Testis (tissue), 3 donors: ENCODE data around the gene RAPGEF4. TPM values are rescaled to one million over a fixed set of nuclear protein-coding genes. Genes with fewer than 3 reads are reported as not detected.

Experiments
- DNase-seq: peaks from one replicate; pipeline ENCODE4 v3.0.0-alpha.2; 2019
- H3K27ac ChIP-seq, 2 donors: fragments of 200-600 bp; sonication (generic); one replicate each; pipeline ENCODE4 v1.5.1; 2019
- H3K27me3 ChIP-seq: fragments of 200-600 bp; sonication (generic); one replicate; pipeline ENCODE4 v1.5.1; 2019
- H3K36me3 ChIP-seq: fragments of 200-600 bp; sonication (generic); one replicate; pipeline ENCODE4 v1.5.1; 2017; ENCODE audit warnings: low read depth; ENCODE audit errors: missing control alignments
- H3K4me1 ChIP-seq: fragments of 200-600 bp; sonication (generic); one replicate; pipeline ENCODE4 v1.5.1; 2019
- H3K4me3 ChIP-seq, 2 donors: fragments of 200-600 bp; sonication (generic); one replicate each; pipeline ENCODE4 v1.5.1; 2017 to 2019
- H3K9me3 ChIP-seq: fragments of 200-600 bp; sonication (generic); one replicate; pipeline ENCODE4 v1.5.1; 2017
- POLR2A ChIP-seq: fragments of 450-650 bp; IDR thresholded peaks from one replicate; pipeline ENCODE4 v1.6.1; 2017; ENCODE audit warnings: antibody characterized with exemption, mild to moderate bottlenecking, moderate library complexity
- WGBS, 2 donors: methylation state at CpG; one replicate each; pipeline ENCODE4 v1.1.5; 2018; 5-methylcytosine and 5-hydroxymethylcytosine counted together
- intact Hi-C: fragments of 100-400 bp; cut with DNase I; formaldehyde crosslinking; loops from one replicate; pipeline ENCODE4 v1.15.1; 2023; ENCODE audit warnings: low total_unique reads
- polyA plus RNA-seq: library from polyadenylated mRNA; stranded (reverse); fragments of 350-450 nt; fragmentation: Illumina TruSeq; extraction: RNeasy Lipid Tissue Mini Kit (QIAGEN cat#74804); gene quantifications from one replicate; pipeline ENCODE4 v1.2.3, GENCODE V29; 2014; ENCODE audit warnings: low read depth, low replicate concordance; ENCODE audit not compliant: insufficient read depth
- total RNA-seq, 2 donors: library from RNA; depleted of rRNA; stranded (reverse); fragments of >200 nt; gene quantifications; one replicate each; pipeline ENCODE4 v1.2.3, GENCODE V29; 2016
- TF ChIP-seq, protein P1 (sequence below), 3 experiments: fragments of 450-650 bp in 2 of 3; fragments of 200-600 bp in 1 of 3; sonication (generic) in 1 of 3; IDR thresholded peaks; one replicate each; pipeline ENCODE4 v1.5.1; 2016 to 2019; ENCODE audit warnings: antibody characterized with exemption in 3 of 3, mild to moderate bottlenecking in 2 of 3, moderate library complexity in 1 of 3

The RAPGEF4 gene
- total and polyA plus RNA-seq, 3 donors from 2014 or later, result 14.3 to 42.6 (median 22.5) TPM

DNA sequence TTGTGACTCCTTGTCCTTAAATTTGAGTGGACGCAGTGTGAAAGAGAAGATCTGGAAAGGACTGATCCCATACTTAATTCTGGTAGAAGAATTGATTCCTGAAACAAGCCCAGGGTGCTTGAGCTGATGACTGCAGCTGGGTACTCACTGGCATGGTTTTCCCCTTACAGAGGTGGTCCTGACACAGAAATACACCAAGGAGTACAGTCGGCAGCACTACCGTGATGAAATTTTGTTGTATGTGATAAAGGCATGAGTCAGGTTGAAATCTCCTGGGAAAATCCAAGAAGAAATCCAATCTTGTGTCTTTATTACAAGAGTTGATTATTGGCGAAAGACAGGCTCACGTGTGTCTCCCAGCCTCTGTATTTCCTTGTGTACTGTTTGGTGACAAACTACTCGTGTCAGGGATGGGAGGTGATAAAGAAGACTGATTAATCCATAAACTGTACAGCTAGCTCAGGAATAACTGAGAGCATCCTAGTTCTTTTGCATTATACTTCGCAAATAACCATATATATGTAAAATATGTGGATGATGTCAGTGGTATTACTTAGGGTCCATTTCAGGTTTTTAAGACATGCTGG, 76.6 kb downstream of the RAPGEF4 start:
- Histone ChIP-seq H3K4me1 (no peaks in the 10 kb centered on the region), H3K27me3 (no peaks in the 10 kb centered on the region), H3K36me3 (no peaks in the 10 kb centered on the region), H3K9me3 (no peaks in the 10 kb centered on the region), H3K4me3 (no peak overlapping the region), H3K27ac (no peak overlapping the region)
- DNase-seq, result no peak
- 85 to 86% methylated on average over 7 of the region's 7 CpGs for WGBS, 2 donors
- TF ChIP-seq, protein P1, sequence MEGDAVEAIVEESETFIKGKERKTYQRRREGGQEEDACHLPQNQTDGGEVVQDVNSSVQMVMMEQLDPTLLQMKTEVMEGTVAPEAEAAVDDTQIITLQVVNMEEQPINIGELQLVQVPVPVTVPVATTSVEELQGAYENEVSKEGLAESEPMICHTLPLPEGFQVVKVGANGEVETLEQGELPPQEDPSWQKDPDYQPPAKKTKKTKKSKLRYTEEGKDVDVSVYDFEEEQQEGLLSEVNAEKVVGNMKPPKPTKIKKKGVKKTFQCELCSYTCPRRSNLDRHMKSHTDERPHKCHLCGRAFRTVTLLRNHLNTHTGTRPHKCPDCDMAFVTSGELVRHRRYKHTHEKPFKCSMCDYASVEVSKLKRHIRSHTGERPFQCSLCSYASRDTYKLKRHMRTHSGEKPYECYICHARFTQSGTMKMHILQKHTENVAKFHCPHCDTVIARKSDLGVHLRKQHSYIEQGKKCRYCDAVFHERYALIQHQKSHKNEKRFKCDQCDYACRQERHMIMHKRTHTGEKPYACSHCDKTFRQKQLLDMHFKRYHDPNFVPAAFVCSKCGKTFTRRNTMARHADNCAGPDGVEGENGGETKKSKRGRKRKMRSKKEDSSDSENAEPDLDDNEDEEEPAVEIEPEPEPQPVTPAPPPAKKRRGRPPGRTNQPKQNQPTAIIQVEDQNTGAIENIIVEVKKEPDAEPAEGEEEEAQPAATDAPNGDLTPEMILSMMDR (IDR thresholded peaks at IDR 0.05), result no peak
- TF ChIP-seq POLR2A, result no peak
- intact Hi-C loops, result loop anchor here (10.0 kb wide), 1 partner anchor 123 kb away; no protein-coding TSS in a partner anchor

DNA sequence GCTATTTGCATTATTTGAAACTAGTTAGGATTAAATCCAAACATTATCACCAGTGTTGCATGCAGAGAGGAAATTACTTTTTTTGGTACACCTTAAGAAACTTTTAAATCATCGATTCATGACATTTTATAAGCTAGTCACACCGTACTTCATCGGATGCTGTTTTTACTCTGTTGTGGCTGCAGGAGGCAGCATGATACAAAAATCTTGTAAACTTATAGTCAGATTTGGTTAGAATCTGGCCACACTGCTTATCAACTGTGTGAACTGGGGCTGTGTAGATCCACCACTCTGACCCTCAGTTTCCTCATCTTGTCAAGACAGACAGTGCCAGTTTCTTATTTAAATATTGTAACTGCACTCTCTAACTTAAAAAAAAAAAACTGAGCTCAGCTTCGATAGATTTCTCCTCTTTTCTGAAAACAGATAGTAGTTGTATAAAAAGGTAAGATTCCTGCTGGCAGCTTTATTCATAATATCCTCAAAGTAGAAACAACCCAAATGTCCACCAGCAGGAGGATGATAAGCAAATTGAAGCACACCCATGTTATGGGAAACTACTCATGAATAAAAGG, 77.8 kb downstream of the RAPGEF4 start:
- H3K27me3 ChIP-seq, result no peaks in the 10 kb centered on the region
- no peak for DNase-seq
- intact Hi-C loops, result loop anchor here (10.0 kb wide), 1 partner anchor 121 kb away; no protein-coding TSS in a partner anchor
- WGBS, 2 donors, result 67 to 69% methylated on average over 4 of the region's 4 CpGs
- no peak overlapping the region for H3K4me3 ChIP-seq
- no peaks in the 10 kb centered on the region for H3K36me3 ChIP-seq
- no peaks in the 10 kb centered on the region for H3K9me3 ChIP-seq
- TF ChIP-seq, protein P1 (IDR thresholded peaks at IDR 0.05), result peak; percentile 10 to 29 (median 19)
- no peak for TF ChIP-seq POLR2A
- no peak overlapping the region for H3K27ac ChIP-seq
- no peaks in the 10 kb centered on the region for H3K4me1 ChIP-seq

DNA sequence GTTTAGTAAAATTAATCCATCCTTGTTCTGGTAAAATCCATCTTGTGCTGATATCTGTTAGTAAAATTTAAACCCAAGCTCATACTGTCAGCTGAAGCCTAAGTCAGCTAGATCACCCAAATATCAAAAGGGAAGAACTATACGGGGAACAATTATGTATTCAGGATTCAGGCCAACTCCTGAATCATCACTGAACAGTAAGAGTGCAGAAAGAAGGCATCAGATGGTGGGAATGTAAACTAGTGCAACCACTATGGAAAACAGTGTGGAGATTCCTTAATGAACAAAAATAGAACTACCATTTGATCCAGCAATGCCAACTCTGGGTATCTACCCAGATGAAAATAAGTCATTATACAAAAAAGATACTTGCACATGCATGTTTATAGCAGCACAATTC, 81.8 kb downstream of the RAPGEF4 start:
- Histone ChIP-seq H3K36me3 (no peaks in the 10 kb centered on the region), H3K4me1 (no peaks in the 10 kb centered on the region), H3K9me3 (no peaks in the 10 kb centered on the region), H3K27me3 (no peaks in the 10 kb centered on the region), H3K27ac (no peak overlapping the region), H3K4me3 (no peak overlapping the region)
- intact Hi-C loops, result loop anchor here (10.0 kb wide), 1 partner anchor 117 kb away; no protein-coding TSS in a partner anchor
- TF ChIP-seq, protein P1 (IDR thresholded peaks at IDR 0.05), result no peak
- no peak for TF ChIP-seq POLR2A
- no peak for DNase-seq
- 55 to 81% methylated on average over 1 of the region's 1 CpG for WGBS, 2 donors

DNA sequence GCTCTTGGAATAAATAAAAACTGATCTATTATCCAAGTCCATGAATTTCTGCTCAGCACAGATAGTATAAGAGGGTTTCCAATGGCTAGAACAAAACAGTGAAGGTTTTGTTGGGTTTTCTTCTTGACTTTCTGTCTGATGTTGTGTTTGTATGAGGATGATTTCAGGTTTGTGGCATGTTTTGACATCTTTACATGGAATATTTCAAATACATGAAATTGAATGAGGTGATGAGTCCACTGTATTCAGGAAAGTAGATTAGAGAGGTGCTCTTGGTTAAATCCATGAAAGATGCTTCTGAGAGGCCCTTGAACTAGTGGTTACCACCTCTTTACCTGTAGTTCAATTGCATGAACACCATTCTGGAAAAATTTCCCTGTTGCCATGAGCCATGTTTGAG, 84.3 kb downstream of the RAPGEF4 start:
- Histone ChIP-seq H3K9me3 (no peaks in the 10 kb centered on the region), H3K4me3 (no peak overlapping the region), H3K4me1 (no peaks in the 10 kb centered on the region), H3K36me3 (no peaks in the 10 kb centered on the region), H3K27me3 (no peaks in the 10 kb centered on the region), H3K27ac (no peak overlapping the region)
- intact Hi-C loops, result loop anchor here (10.0 kb wide), 1 partner anchor 115 kb away; no protein-coding TSS in a partner anchor
- DNase-seq, result no peak
- TF ChIP-seq, protein P1 (IDR thresholded peaks at IDR 0.05), result no peak
- no peak for TF ChIP-seq POLR2A
